HCT116 (cell line): ENCODE measurements around the gene TBXA2R. TPM values are rescaled to one million over a fixed set of nuclear protein-coding genes. Genes with fewer than 3 reads are reported as not detected.
"Not testable (repeated sequence)": the region's sequence is repeated elsewhere in the genome, so short reads cannot be mapped to it uniquely, and the experiment has no call there.

Experiments used
- ATAC-seq: fragments of 200-7000 bp; cut with Tn5 transposase; 2 replicates; pipeline ENCODE4 v1.9.1; 2020; ENCODE audit warnings: mild to moderate bottlenecking, moderate library complexity
- BruUV-seq: library from RNA; stranded (reverse); fragments of 400-500 nt; replicated peaks from 2 replicates; lab custom pipeline; 2021; lab: Mats Ljungman, UMichigan
- CTCF ChIA-PET: fragments of 300-600 bp; sonication (Branson Sonifier 250); formaldehyde crosslinking; loops from one replicate; lab custom pipeline; 2021; ENCODE audit warnings: antibody characterized with exemption; lab: Charles Lee
- POLR2A ChIA-PET: fragments of 300-600, 350-600 bp; sonication (Branson Sonifier 250); formaldehyde crosslinking; loops from one replicate; lab custom pipeline; 2021; ENCODE audit warnings: antibody characterized with exemption; lab: Charles Lee
- RAD21 ChIA-PET, 2 experiments: fragments of 300-600 bp; sonication (Branson Sonifier 250); formaldehyde crosslinking; loops; one replicate each; lab custom pipeline; 2023; ENCODE audit warnings: low total read pairs in 2 of 2; ENCODE audit not compliant: uncharacterized antibody in 2 of 2, unreplicated experiment in 2 of 2, low non-redundant PET in 1 of 2; lab: Charles Lee
- DNase-seq: peaks from one replicate; pipeline ENCODE4 v3.0.0-alpha.2; 2010; ENCODE audit warnings: low read depth, low spot score
- H2AFZ ChIP-seq: fragments of 200-600 bp; shearing (Covaris generic), sonication (generic); 2 replicates; pipeline ENCODE4 v1.6.1; 2017; ENCODE audit warnings: low read depth, mixed run types, mixed read lengths, antibody characterized with exemption, low read length; ENCODE audit not compliant: poor library complexity, severe bottlenecking
- H3K27ac ChIP-seq: 2 replicates; pipeline ENCODE4 v1.5.1; 2012; ENCODE audit warnings: low read depth, low read length
- H3K27me3 ChIP-seq: fragments of 200-600 bp; sonication (generic); 2 replicates; pipeline ENCODE4 v1.6.1; 2016; ENCODE audit warnings: mixed run types, low read length, mixed read lengths; ENCODE audit not compliant: insufficient read depth
- H3K36me3 ChIP-seq, 2 experiments: fragments of 200-500 bp in 1 of 2; fragments of 200-600 bp in 1 of 2; sonication (Bioruptor generic) in 1 of 2; sonication (generic) in 1 of 2; 2 replicates each; pipeline versions ENCODE4 v1.5.1 to v1.6.1; 2014 to 2016; ENCODE audit warnings: low read length in 2 of 2, inconsistent platforms in 1 of 2, mixed read lengths in 1 of 2, mixed run types in 1 of 2; ENCODE audit not compliant: insufficient read depth in 2 of 2, control insufficient read depth in 1 of 2
- H3K4me1 ChIP-seq, 2 experiments: fragments of 200-600 bp in 1 of 2; sonication (generic) in 1 of 2; 2 replicates each; pipeline versions ENCODE4 v1.5.1 to v1.6.1; 2012 to 2017; ENCODE audit warnings: low read length in 2 of 2, inconsistent platforms in 1 of 2, mild to moderate bottlenecking in 1 of 2, mixed read lengths in 1 of 2, mixed run types in 1 of 2, moderate library complexity in 1 of 2; ENCODE audit not compliant: insufficient read depth in 2 of 2, control insufficient read depth in 1 of 2
- H3K4me2 ChIP-seq: fragments of 200-600 bp; sonication (generic); 2 replicates; pipeline ENCODE4 v1.6.1; 2017; ENCODE audit warnings: mixed run types, low read length, mixed read lengths
- H3K4me3 ChIP-seq, 2 experiments: fragments of 200-600 bp in 1 of 2; sonication (generic) in 1 of 2; replicated peaks in 1 of 2; 2 replicates each; pipeline ENCODE4 v1.5.1; 2011 to 2016; ENCODE audit warnings: low read length in 2 of 2, control low read depth in 1 of 2, low read depth in 1 of 2, mild to moderate bottlenecking in 1 of 2, mixed read lengths in 1 of 2, mixed run types in 1 of 2
- H3K79me2 ChIP-seq: fragments of 200-600 bp; sonication (generic); 2 replicates; pipeline ENCODE4 v1.6.1; 2017; ENCODE audit warnings: mild to moderate bottlenecking, mixed run types, low read length, moderate library complexity, mixed read lengths; ENCODE audit not compliant: insufficient read depth
- H3K9ac ChIP-seq: fragments of 200-600 bp; sonication (generic); 2 replicates; pipeline ENCODE4 v1.6.1; 2016; ENCODE audit warnings: low read length, mixed read lengths
- H3K9me2 ChIP-seq: fragments of 200-600 bp; sonication (generic), shearing (Covaris generic); 2 replicates; pipeline ENCODE4 v1.6.1; 2017; ENCODE audit warnings: mixed run types, mild to moderate bottlenecking, moderate library complexity; ENCODE audit not compliant: insufficient read depth
- H3K9me3 ChIP-seq, 2 experiments: fragments of 200-500 bp in 1 of 2; fragments of 200-600 bp in 1 of 2; sonication (Bioruptor generic) in 1 of 2; sonication (generic) in 1 of 2; 2 replicates each; pipeline ENCODE4 v1.6.1; 2014 to 2017; ENCODE audit warnings: low read length in 2 of 2, mixed read lengths in 2 of 2, inconsistent platforms in 1 of 2, low read depth in 1 of 2, mild to moderate bottlenecking in 1 of 2, mixed run types in 1 of 2, moderate library complexity in 1 of 2; ENCODE audit not compliant: control insufficient read depth in 1 of 2, insufficient read depth in 1 of 2
- H4K20me1 ChIP-seq: fragments of 200-600 bp; sonication (generic), shearing (Covaris generic); 2 replicates; pipeline ENCODE4 v1.6.1; 2017; ENCODE audit warnings: mixed run types, mild to moderate bottlenecking, moderate library complexity; ENCODE audit not compliant: insufficient read depth
- CBX3 ChIP-seq: IDR thresholded peaks from 2 replicates; pipeline ENCODE4 v1.6.1; 2012; ENCODE audit warnings: low read depth
- JUND ChIP-seq: IDR thresholded peaks from 2 replicates; pipeline ENCODE4 v1.6.1; 2012
- POLR2AphosphoS5 ChIP-seq: IDR thresholded peaks from 2 replicates; pipeline ENCODE4 v1.6.1; 2011; ENCODE audit warnings: mild to moderate bottlenecking, low read depth, low read length, moderate library complexity
- SIN3A ChIP-seq: IDR thresholded peaks from 2 replicates; pipeline ENCODE4 v1.6.1; 2012; ENCODE audit warnings: low read depth
- SP1 ChIP-seq: IDR thresholded peaks from 2 replicates; pipeline ENCODE4 v1.6.1; 2012; ENCODE audit warnings: low read depth
- SRF ChIP-seq: IDR thresholded peaks from 2 replicates; pipeline ENCODE4 v1.6.1; 2012; ENCODE audit warnings: low read depth
- YY1 ChIP-seq: IDR thresholded peaks from 2 replicates; pipeline ENCODE4 v1.6.1; 2011; ENCODE audit warnings: low read length, low read depth, moderate library complexity, mild to moderate bottlenecking; ENCODE audit not compliant: insufficient replicate concordance; ENCODE audit errors: extremely low read depth
- ZNF274 ChIP-seq: fragments of 200-500 bp; sonication (Bioruptor generic); IDR thresholded peaks from 2 replicates; pipeline ENCODE4 v1.6.1; 2014; ENCODE audit warnings: mild to moderate bottlenecking, low read depth, low read length, inconsistent platforms
- intact Hi-C: fragments of 100-400 bp; cut with micrococcal nuclease; formaldehyde crosslinking; loops from 2 replicates; pipeline ENCODE4 v1.10.0; 2022
- total RNA-seq: library from RNA; stranded (reverse); gene quantifications from one replicate; pipeline ENCODE4 v1.2.1, GENCODE V29; 2021; ENCODE audit not compliant: unreplicated experiment
- TF ChIP-seq, protein P1 (sequence below): IDR thresholded peaks from 2 replicates; pipeline ENCODE4 v1.6.1; 2012

The TBXA2R gene
- total RNA-seq, 1 experiment from 2014 or later = 2.3 TPM

DNA sequence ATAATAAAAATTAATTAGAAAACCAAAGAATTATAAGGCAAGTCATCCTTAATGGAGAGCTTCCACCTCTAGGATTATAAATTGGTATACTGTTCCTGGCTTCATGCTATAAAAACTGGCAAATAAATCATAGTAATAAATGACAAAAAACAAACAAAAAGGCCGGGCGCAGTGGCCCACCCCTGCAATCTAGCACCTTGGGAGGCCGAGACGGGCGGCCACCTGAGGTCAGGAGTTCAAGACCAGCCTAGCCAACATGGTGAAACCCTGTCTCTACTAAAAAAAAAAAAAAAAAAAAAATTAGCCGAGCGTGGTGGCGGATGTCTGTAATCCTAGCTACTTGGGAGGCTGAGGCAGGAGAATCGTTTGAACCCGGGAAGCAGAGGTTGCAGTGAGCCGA, 36.6 kb downstream of the TBXA2R start:
- intact Hi-C loops = loop anchor here (10.0 kb wide), 1 partner anchor 635 kb away; no protein-coding TSS in a partner anchor
- POLR2A ChIA-PET = not testable (repeated sequence)

GRCh38 chr19:3565139-3565538, 41.5 kb downstream of the TBXA2R start:
- no peaks in the 10 kb centered on the region for H3K79me2 ChIP-seq
- no peaks in the 10 kb centered on the region for H3K27me3 ChIP-seq
- H3K4me3 ChIP-seq = peak overlapping the region; percentile 30 to 53
- no peak overlapping the region for H2AFZ ChIP-seq
- BruUV-seq = no TSS peak
- ChIA-PET POLR2A (interaction anchor here (0.7 to 1.6 kb wide), 3 partner anchors 10 to 493 kb away, joined by 5 to 7 read pairs (median 5); no protein-coding TSS in a partner anchor), CTCF (interaction anchor here (0.7 kb wide), 1 partner anchor 32 kb away, joined by 3 read pairs; no protein-coding TSS in a partner anchor), RAD21 (interaction anchor here in 1 of 2 experiments (0.7 kb wide), 1 partner anchor 66 kb away, joined by 3 read pairs; no protein-coding TSS in a partner anchor)
- H3K9me3 ChIP-seq = no peaks in the 10 kb centered on the region
- peak overlapping the region; percentile 65 for H3K9ac ChIP-seq
- H3K4me2 ChIP-seq = peak overlapping the region; percentile 82
- H4K20me1 ChIP-seq = no peaks in the 10 kb centered on the region
- peak overlapping the region; percentile 77 for H3K27ac ChIP-seq
- peaks cover 59 to 85% of the 10 kb centered on the region in 2 experiments for H3K4me1 ChIP-seq
- H3K9me2 ChIP-seq = no peaks in the 10 kb centered on the region
- peak; percentile 77 for ATAC-seq
- intact Hi-C loops = no loop called here
- H3K36me3 ChIP-seq = no peaks in the 10 kb centered on the region
- peak; percentile 81 for DNase-seq
- peak; percentile 57; the same call in 1 of the 2 replicates for TF ChIP-seq SP1
- TF ChIP-seq CBX3 = peak; percentile 77
- no peak for TF ChIP-seq YY1
- peak; percentile 58; the same call in 1 of the 2 replicates for TF ChIP-seq SIN3A
- peak; percentile 88 for TF ChIP-seq JUND
- no peak for TF ChIP-seq ZNF274
- peak; percentile 24; the same call in 1 of the 2 replicates for TF ChIP-seq POLR2AphosphoS5
- TF ChIP-seq SRF = no peak
- TF ChIP-seq, protein P1, sequence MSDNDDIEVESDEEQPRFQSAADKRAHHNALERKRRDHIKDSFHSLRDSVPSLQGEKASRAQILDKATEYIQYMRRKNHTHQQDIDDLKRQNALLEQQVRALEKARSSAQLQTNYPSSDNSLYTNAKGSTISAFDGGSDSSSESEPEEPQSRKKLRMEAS = peak; percentile 77

More for the DNA sequence above, 36.6 kb downstream of the TBXA2R start:
- ATAC-seq, CTCF ChIA-PET, H2AFZ ChIP-seq, H3K9me2 ChIP-seq, H3K9ac ChIP-seq, H3K27me3 ChIP-seq, H4K20me1 ChIP-seq, H3K9me3 ChIP-seq, H3K4me3 ChIP-seq, H3K27ac ChIP-seq, BruUV-seq, RAD21 ChIA-PET, DNase-seq, H3K4me2 ChIP-seq, H3K36me3 ChIP-seq: not testable (repeated sequence)
- peaks cover 40 to 72% of the 10 kb centered on the region in 2 experiments for H3K4me1 ChIP-seq
- peaks cover 13% of the 10 kb centered on the region; the same call in 1 of the 2 replicates for H3K79me2 ChIP-seq
